HG02642 (cell line): ENCODE data around the gene ADIRF.
"Not testable (repeated sequence)": the region's sequence is repeated elsewhere in the genome, so short reads cannot be mapped to it uniquely, and the experiment has no call there.

Experiments used
- ATAC-seq: cut with Tn5 transposase; IDR thresholded peaks from one replicate; pipeline ENCODE4 v1.9.1; 2021; ENCODE audit warnings: mild to moderate bottlenecking; ENCODE audit not compliant: unreplicated experiment, poor library complexity

Gene ADIRF

GRCh38 chr10:86974484-86974883 is 6.2 kb downstream of the ADIRF start:
- ATAC-seq, result no peak

DNA sequence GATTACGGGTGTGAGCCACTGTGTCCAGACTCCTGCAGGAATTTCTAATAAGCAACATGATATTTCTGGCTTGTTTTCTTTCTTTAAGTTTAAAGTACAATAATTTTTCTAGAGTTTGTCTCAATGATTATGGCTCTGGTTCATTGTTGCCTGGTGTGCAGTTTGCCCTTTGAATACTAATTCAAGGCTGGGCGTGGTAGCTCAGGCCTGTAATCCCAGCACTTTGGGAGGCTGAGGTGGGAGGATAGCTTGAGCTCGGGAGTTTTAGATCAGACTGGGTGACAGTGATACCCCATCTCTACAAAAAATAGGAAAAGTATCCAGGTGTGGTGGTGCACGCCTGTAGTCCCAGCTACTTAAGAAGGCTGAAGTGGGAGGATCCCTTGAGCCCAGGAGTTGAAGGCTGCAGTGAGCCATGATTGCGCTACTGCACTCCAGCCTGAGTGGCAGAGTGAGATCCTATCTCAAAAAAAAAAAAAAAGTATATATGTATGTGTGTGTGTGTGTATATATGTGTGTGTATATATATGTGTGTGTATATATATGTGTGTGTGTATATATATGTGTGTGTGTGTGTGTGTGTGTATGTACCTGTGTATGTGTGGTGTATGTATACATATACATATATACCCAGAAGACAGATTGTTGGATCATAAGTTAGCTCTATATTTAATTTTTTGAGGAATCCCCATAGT is 8.2 kb downstream of the ADIRF start:
- no peak for ATAC-seq

DNA sequence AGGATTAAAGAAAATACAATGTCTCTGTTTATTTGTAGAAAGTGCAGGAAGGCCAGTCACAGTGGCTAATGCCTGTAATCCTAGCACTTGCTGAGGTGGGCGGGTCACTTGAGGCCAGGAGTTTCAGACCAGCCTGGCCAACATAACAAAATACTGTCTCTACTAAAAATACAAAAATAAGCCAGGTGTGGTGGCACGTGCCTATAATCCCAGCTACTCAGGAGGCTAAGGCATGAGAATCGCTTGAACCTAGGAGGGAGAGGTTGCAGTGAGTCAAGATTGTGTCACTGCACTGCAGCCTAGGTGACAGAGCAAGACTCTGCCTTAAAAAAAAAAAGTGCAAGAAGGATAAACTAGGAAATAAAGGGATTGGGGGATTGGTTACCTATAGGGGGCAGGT is 10.2 kb downstream of the ADIRF start:
- ATAC-seq, result not testable (repeated sequence)

- ATAC-seq, result no peak
Observed at GRCh38 chr10:86979296-86979818, 11.1 kb downstream of the ADIRF start.

GRCh38 chr10:86979977-86980448 is 11.7 kb downstream of the ADIRF start:
- ATAC-seq, result no peak

DNA sequence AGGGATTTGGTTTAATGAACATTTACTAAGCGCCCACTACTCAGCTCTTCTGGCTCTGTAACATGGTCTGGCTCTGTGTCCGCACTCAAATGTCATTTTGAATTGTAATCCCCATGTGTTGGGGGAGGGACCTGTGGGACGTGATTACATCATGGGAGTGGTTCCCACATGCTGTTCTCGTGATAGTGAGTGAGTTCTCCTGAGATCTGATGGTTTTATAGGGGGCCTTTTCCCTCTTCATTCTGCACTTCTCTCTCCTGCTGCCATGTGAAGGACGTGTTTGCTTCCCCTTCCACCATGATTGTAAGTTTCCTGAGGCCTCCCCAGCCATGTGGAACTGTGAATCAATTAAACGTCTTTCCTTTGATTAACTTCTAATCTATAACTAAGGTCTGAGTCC is 12.7 kb downstream of the ADIRF start:
- not testable (repeated sequence) for ATAC-seq

DNA sequence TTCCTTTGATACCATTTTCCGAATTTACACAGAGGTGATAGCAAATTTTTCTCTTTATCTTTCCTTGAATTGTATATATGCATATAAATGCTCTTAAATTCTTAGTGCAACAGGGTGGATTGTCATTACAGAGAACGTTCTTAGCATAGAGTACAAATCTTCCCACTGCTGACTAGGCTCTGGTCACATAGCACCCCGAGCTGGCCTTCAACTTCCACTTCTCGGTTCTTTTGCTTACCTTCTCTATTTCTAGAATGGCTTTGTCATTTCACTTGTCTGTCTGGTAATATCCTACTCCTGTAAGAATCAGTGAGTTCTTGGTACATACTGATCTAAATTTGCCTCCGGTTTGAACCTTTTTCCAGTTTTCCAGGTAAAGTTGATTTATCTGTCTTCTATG is 13.4 kb downstream of the ADIRF start:
- no peak for ATAC-seq

DNA sequence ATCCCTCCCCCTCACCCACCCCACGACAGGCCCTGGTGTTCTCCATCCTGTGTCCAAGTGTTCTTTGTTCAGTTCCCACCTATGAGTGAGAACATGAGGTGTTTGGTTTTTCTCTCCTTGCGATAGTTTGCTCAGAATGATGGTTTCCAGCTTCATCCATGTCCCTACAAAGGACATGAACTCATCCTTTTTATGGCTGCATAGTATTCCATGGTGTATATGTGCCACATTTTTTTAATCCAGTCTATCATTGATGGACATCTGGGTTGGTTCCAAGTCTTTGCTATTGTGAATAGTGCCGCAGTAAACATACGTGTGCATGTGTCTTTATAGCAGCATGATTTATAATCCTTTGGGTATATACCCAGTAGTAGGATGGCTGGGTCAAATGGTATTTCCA is 16.2 kb downstream of the ADIRF start:
- not testable (repeated sequence) for ATAC-seq

DNA sequence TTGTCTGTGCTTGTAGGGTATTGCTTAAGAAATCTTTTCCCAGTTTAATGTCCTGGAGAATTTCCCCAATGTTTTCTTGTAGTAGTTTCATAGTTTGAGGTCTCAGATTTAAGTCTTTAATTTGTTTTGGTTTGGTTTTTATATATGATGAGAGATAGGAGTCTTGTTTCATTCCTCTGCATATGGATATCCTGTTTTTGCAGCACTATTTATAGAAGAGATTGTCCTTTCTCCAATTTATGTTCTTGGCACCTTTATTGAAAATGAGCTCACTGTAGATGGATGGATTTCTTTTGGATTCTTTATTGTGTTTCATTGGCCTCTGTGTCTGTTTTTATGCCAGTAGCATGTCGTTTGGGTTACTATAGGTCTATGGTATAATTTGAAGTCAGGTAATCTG is 20.2 kb downstream of the ADIRF start:
- ATAC-seq, result no peak

DNA sequence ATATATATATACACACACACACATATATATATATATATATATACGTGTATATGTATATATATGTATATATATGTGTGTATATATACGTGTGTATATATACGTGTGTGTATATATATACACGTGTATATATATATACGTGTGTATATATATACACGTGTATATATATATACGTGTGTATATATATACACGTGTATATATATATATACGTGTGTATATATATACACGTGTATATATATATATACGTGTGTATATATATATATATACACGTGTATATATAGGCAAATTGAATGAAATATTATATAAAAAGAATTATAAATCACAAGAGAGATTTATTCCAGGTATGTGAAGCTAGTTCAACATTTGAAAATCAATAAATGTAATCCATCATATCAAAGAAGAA is 23.1 kb downstream of the ADIRF start:
- not testable (repeated sequence) for ATAC-seq

GRCh38 chr10:86992456-86992855 is 24.2 kb downstream of the ADIRF start:
- ATAC-seq, result no peak

DNA sequence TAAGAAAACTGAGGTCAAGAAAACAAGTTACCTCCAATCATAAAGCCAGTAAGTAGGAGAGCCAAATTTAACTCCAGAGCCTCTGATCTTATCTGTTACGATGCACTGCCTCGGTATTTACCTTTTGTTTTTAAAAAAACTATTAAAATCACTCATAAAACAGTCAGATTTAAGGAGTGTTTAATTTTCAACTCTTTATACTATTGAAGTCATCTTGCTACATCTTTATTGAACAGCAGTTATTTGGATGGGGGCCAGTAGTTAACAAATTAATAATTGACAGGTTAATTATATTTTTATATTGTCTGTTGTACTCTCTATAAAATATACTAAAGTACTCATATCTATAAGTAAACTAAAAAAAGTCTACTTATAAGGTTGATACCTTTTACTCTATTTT is 24.6 kb downstream of the ADIRF start:
- ATAC-seq, result no peak

DNA sequence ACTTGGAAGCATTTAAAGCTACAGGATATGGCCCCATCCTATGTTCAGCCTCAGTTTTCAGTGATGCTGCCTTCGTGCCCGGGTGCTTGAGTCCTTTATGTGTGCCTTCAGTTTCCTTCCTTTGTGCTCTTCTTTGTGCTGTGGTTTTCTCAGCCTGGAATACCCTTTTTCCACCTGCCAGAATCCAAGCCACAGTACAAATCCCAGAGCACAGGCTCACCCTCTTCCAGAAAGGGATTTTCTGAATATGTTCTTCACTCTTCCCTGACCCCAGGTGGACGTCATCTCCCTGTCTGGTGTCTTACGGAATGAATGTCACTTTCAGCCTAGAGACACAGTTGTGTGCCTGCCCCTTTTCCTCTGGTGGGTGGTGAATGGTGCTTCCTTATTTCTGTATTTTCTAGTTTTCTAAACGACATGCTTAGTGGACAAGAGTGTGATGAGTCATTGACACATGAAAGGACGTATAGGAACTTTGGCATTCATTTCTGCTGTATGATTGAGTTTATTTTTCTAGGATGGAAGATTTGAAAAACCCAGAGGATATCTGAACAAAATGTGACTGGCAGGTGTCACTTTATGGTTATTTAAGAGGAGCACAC is 31.6 kb downstream of the ADIRF start:
- not testable (repeated sequence) for ATAC-seq

- ATAC-seq, result no peak
Observed at GRCh38 chr10:87000491-87000890, 32.2 kb downstream of the ADIRF start.

DNA sequence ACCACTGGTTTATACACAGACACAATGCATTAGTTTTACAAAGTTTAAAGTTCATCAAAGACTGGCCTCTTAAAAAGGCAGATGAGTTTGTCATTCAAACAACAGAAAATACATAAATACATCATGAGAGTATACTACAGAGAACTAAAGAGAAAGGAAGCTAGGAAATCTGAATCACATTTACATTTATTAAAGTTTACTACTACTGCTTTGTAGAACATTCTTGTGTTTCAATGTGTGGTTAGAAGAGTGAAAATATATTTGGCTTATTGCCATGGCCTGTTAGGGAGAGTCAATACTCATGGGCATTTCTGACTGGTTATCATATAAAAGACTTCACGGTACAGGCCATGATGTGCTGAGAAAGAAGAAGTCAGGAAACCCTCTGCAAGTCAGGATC is 38.8 kb downstream of the ADIRF start:
- not testable (repeated sequence) for ATAC-seq

DNA sequence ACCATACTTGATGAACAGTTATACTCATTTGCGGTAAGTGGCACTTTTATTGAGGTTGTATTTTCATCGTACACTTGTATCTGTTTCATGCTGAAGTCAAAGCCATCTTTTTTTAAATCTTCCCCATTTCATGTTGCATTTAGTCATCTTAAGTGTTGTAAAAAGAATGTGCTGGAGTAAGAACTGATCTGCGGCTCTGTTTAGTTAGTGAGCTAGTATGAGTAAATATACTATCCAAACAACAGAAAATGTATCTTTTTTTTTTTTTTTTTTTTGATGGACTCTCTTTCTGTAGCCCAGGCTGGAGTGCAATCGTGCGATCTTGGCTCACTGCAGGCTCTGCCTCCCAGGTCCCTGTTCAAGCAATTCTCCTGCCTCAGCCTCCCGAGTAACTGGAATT is 39.4 kb downstream of the ADIRF start:
- ATAC-seq, result not testable (repeated sequence)

GRCh38 chr10:87008303-87008702 is 40.0 kb downstream of the ADIRF start:
- not testable (repeated sequence) for ATAC-seq

DNA sequence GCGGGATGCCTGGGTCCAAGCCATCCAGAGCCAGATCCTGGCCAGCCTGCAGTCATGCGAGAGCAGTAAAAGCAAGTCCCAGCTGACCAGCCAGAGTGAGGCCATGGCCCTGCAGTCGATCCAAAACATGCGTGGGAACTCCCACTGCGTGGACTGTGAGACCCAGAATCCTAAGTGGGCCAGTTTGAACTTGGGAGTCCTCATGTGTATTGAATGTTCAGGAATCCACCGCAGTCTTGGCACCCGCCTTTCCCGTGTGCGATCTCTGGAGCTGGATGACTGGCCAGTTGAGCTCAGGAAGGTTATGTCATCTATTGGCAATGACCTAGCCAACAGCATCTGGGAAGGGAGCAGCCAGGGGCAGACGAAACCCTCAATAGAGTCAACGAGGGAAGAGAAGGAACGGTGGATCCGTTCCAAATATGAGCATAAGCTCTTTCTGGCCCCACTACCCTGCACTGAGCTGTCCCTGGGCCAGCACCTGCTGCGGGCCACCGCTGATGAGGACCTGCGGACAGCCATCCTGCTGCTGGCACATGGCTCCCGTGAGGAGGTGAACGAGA is 40.9 kb downstream of the ADIRF start:
- ATAC-seq, result not testable (repeated sequence)

- not testable (repeated sequence) for ATAC-seq
Observed at GRCh38 chr10:87013528-87013927, 45.2 kb downstream of the ADIRF start.

GRCh38 chr10:87014986-87015716 is 46.9 kb downstream of the ADIRF start:
- ATAC-seq, result not testable (repeated sequence)

GRCh38 chr10:87018127-87018526 is 49.8 kb downstream of the ADIRF start:
- ATAC-seq, result not testable (repeated sequence)
